Suprapubic skin (tissue), 4 donors: ENCODE results near the gene EFHD1.

ENCODE experiments used
- POLR2A ChIP-seq, 2 donors: fragments of 450-650 bp; IDR thresholded peaks; one replicate each; pipeline ENCODE4 v1.6.1; 2017; ENCODE audit warnings: antibody characterized with exemption in 2 of 2, mild to moderate bottlenecking in 2 of 2, moderate library complexity in 2 of 2
- POLR2AphosphoS5 ChIP-seq, 3 donors: sonication (generic); formaldehyde crosslinking; IDR thresholded peaks; one replicate each; pipeline ENCODE4 v1.6.1; 2017; ENCODE audit warnings: antibody characterized with exemption in 3 of 3
- TF ChIP-seq, protein P1 (sequence below), 2 donors: fragments of 200-600 bp in 1 of 2; fragments of 450-650 bp in 1 of 2; sonication (generic) in 1 of 2; IDR thresholded peaks; one replicate each; pipeline ENCODE4 v1.5.1; 2016 to 2019; ENCODE audit warnings: antibody characterized with exemption in 2 of 2, mild to moderate bottlenecking in 1 of 2, moderate library complexity in 1 of 2

DNA sequence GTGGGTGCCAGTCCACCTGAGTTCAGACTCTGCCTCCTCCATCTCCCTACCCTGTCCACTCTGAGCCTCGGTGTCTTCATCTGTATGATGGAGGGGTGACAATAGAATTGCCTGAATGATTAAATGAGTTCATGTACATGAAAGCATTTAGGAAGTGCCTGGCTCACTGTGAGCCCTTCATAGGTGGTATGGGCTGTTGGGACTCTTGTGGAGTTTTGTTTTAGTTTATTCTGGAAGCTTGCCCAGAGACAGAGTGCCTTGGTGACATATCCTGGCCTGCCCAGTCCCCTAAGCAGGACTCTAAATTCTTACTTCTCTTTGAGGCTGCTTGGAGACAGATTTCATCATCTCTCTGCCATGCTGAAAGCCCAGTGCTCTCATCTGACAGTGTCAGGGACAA, 39.2 kb downstream of the EFHD1 start:
- TF ChIP-seq, protein P1, sequence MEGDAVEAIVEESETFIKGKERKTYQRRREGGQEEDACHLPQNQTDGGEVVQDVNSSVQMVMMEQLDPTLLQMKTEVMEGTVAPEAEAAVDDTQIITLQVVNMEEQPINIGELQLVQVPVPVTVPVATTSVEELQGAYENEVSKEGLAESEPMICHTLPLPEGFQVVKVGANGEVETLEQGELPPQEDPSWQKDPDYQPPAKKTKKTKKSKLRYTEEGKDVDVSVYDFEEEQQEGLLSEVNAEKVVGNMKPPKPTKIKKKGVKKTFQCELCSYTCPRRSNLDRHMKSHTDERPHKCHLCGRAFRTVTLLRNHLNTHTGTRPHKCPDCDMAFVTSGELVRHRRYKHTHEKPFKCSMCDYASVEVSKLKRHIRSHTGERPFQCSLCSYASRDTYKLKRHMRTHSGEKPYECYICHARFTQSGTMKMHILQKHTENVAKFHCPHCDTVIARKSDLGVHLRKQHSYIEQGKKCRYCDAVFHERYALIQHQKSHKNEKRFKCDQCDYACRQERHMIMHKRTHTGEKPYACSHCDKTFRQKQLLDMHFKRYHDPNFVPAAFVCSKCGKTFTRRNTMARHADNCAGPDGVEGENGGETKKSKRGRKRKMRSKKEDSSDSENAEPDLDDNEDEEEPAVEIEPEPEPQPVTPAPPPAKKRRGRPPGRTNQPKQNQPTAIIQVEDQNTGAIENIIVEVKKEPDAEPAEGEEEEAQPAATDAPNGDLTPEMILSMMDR (IDR thresholded peaks at IDR 0.05), result no peak
- TF ChIP-seq POLR2A (IDR thresholded peaks at IDR 0.05) (no peak), POLR2AphosphoS5 (IDR thresholded peaks at IDR 0.05) (no peak)
